Chondrocyte (in vitro differentiated cells): ENCODE results near the gene MCFD2. TPM values are rescaled to one million over a fixed set of nuclear protein-coding genes. Genes with fewer than 3 reads are reported as not detected.
A peak's percentile ranks its signal among the peaks of the same experiment; 100 is the strongest.

Experiments used
- DNase-seq: peaks from one replicate; pipeline ENCODE4 v3.0.0; 2021; ENCODE audit warnings: mixed read lengths, low spot score
- H3K27ac Mint-ChIP-seq: one replicate; pipeline ENCODE4 v1.8.0; 2021; ENCODE audit warnings: mild to moderate bottlenecking, moderate library complexity, mixed read lengths; ENCODE audit not compliant: unreplicated experiment
- H3K27me3 Mint-ChIP-seq: 2 replicates; pipeline ENCODE4 v1.8.0; 2021; ENCODE audit warnings: low read depth, mixed read lengths
- H3K36me3 Mint-ChIP-seq: 2 replicates; pipeline ENCODE4 v1.8.0; 2021; ENCODE audit warnings: low read depth, mixed read lengths
- H3K4me1 Mint-ChIP-seq: 2 replicates; pipeline ENCODE4 v1.8.0; 2021; ENCODE audit warnings: low read depth, mild to moderate bottlenecking, mixed read lengths
- H3K4me3 Mint-ChIP-seq: one replicate; pipeline ENCODE4 v1.8.0; 2021; ENCODE audit warnings: mild to moderate bottlenecking, moderate library complexity, mixed read lengths; ENCODE audit not compliant: unreplicated experiment
- H3K9me3 Mint-ChIP-seq: 2 replicates; pipeline ENCODE4 v1.8.0; 2021; ENCODE audit warnings: low read depth, mixed read lengths
- CTCF ChIP-seq: fragments of 200-600 bp; sonication (generic); IDR thresholded peaks from 2 replicates; pipeline ENCODE4 v1.5.0; 2021; ENCODE audit warnings: antibody characterized with exemption, mild to moderate bottlenecking, moderate library complexity
- total RNA-seq: library from RNA; stranded (reverse); gene quantifications from 3 replicates; pipeline ENCODE4 v1.2.1, GENCODE V29; 2021

Gene MCFD2
- total RNA-seq, 1 donor from 2014 or later: 95.0 TPM

- Mint-ChIP-seq H3K4me1 (peaks cover 42% of the 10 kb centered on the region), H3K27ac (no peak overlapping the region), H3K27me3 (no peaks in the 10 kb centered on the region), H3K9me3 (no peaks in the 10 kb centered on the region), H3K36me3 (no peaks in the 10 kb centered on the region), H3K4me3 (no peak overlapping the region)
- TF ChIP-seq CTCF: no peak
- DNase-seq: no peak
Observed at GRCh38 chr2:46875226-46875899, 40.2 kb downstream of the MCFD2 start.

DNA sequence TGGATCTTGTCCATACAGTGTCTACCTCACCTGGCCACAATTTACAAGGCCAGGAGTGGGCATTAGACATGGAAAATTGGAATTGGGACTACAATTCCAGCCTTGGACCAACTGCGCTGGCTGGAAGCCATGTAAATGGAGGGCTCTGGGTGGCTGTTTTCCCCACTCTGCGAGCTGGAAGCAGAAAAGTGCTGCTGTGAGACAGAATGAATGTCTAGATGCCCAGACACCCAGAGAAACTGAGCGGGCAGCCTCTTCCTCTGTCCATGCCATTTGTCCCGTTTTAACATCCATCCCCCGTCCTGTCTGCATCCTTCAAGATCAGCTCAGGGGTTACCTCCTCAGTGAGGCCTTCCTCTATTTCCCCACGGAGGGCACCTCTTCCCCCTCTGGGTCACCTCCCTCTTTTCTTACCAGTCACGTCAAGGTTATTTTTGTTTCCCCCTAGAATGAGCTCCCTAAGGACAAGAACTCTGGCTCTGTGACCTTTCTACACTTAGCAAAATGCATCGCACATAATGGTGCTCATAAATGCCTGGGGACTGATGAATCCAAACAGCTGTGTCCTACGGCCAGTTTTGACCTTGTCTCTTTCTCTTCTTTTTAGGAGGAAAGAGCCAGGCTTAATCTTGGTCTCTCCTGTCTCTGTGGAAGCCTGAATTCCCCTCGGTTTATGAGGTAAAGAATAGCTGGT, 41.2 kb downstream of the MCFD2 start:
- Mint-ChIP-seq H3K4me3 (no peak overlapping the region), H3K27ac (peak overlapping the region; percentile 67), H3K27me3 (no peaks in the 10 kb centered on the region), H3K4me1 (peaks cover 48% of the 10 kb centered on the region), H3K36me3 (no peaks in the 10 kb centered on the region), H3K9me3 (no peaks in the 10 kb centered on the region)
- no peak for DNase-seq
- TF ChIP-seq CTCF: no peak

DNA sequence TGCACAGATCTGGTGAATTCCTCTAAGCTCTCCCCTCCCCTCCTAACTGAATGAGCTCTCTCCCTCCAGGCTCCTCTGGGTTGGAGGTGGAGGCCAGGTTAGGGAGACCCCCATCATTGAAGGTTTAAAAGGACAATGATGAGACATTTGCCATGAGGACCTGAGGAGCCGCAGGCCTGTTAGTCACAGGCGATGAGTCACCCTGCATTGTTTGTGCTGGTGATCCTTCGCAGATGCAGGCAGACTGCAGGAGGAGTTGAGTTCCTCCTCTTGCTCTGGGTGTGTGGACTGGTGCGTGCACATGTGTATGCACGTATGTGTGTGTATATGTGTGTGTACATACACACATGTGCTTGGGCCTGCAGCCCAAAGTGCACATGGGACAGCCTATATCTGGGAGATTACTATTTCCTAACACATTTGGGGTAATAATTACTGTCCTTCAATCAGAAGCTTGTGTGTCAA, 42.0 kb downstream of the MCFD2 start:
- no peak for DNase-seq
- no peaks in the 10 kb centered on the region for H3K27me3 Mint-ChIP-seq
- TF ChIP-seq CTCF: no peak
- H3K4me3 Mint-ChIP-seq: no peak overlapping the region
- H3K36me3 Mint-ChIP-seq: no peaks in the 10 kb centered on the region
- no peaks in the 10 kb centered on the region for H3K9me3 Mint-ChIP-seq
- peaks cover 51% of the 10 kb centered on the region for H3K4me1 Mint-ChIP-seq
- H3K27ac Mint-ChIP-seq: peak overlapping the region; percentile 93

- no peaks in the 10 kb centered on the region for H3K9me3 Mint-ChIP-seq
- peak overlapping the region; percentile 93 for H3K27ac Mint-ChIP-seq
- no peaks in the 10 kb centered on the region for H3K36me3 Mint-ChIP-seq
- TF ChIP-seq CTCF: no peak
- no peak for DNase-seq
- H3K4me1 Mint-ChIP-seq: peaks cover 51% of the 10 kb centered on the region
- H3K4me3 Mint-ChIP-seq: no peak overlapping the region
- no peaks in the 10 kb centered on the region for H3K27me3 Mint-ChIP-seq
Observed at GRCh38 chr2:46872902-46873603, 42.6 kb downstream of the MCFD2 start.

GRCh38 chr2:46871976-46872381, 43.6 kb downstream of the MCFD2 start:
- Mint-ChIP-seq H3K27me3 (no peaks in the 10 kb centered on the region), H3K9me3 (no peaks in the 10 kb centered on the region), H3K4me3 (no peak overlapping the region), H3K27ac (no peak overlapping the region), H3K36me3 (no peaks in the 10 kb centered on the region), H3K4me1 (peaks cover 51% of the 10 kb centered on the region)
- TF ChIP-seq CTCF: no peak
- DNase-seq: no peak
